HepG2 (cell line): ENCODE data around the gene AMPD2. TPM values are rescaled to one million over a fixed set of nuclear protein-coding genes. Genes with fewer than 3 reads are reported as not detected.

Experiments
- ATAC-seq: fragments of 200-7000 bp; cut with Tn5 transposase; 3 replicates; pipeline ENCODE4 v1.9.1; 2020; ENCODE audit warnings: mild to moderate bottlenecking, moderate library complexity
- BruUV-seq: library from RNA; stranded (reverse); fragments of 400-500 nt; replicated peaks from 2 replicates; lab custom pipeline; 2021; lab: Mats Ljungman, UMichigan
- CTCF ChIA-PET: fragments of 300-600 bp; formaldehyde crosslinking; extraction: SDS; loops from one replicate; lab custom pipeline; 2021; ENCODE audit warnings: low total read pairs, inconsistent platforms, low intra/inter-chr PET ratio; lab: Yijun Ruan, JAX
- POLR2A ChIA-PET: fragments of 350-600 bp; sonication (Branson Sonifier 250); formaldehyde crosslinking; loops from one replicate; lab custom pipeline; 2020; ENCODE audit warnings: antibody characterized with exemption, inconsistent platforms; lab: Yijun Ruan, JAX
- DNase-seq: peaks from one replicate; pipeline ENCODE4 v3.0.0-alpha.2; 2015; ENCODE audit warnings: low spot score
- FAIRE-seq: peaks from 3 replicates; lab custom pipeline; 2011; peaks lifted over from hg19 to GRCh38; lab: Jason Lieb, UNC
- H2AFZ ChIP-seq: one replicate; pipeline ENCODE4 v1.6.1; 2011; ENCODE audit warnings: low read length, inconsistent platforms
- H3K27ac ChIP-seq: fragments of 300-600 bp; 3 replicates; pipeline ENCODE4 v1.8.0; 2011; ENCODE audit warnings: mixed run types, mild to moderate bottlenecking, mixed read lengths, low read length, inconsistent platforms; ENCODE audit not compliant: insufficient read depth; ENCODE audit errors: extremely low read length
- H3K27me3 ChIP-seq, 2 experiments: fragments of 200-600 bp in 1 of 2; 2 replicates in 1 of 2; 3 replicates in 1 of 2; pipeline versions ENCODE4 v1.6.0 to v1.8.0; 2011; ENCODE audit warnings: low read length in 2 of 2, mild to moderate bottlenecking in 2 of 2, moderate library complexity in 2 of 2, inconsistent platforms in 1 of 2; ENCODE audit not compliant: insufficient read depth in 2 of 2, control insufficient read depth in 1 of 2
- H3K36me3 ChIP-seq, 2 experiments: fragments of 200-600 bp in 1 of 2; replicated peaks in 1 of 2; 2 replicates in 1 of 2; 3 replicates in 1 of 2; pipeline versions ENCODE4 v1.5.1 to v1.8.0; 2011; ENCODE audit warnings: low read length in 2 of 2, inconsistent platforms in 1 of 2; ENCODE audit not compliant: insufficient read depth in 2 of 2, control insufficient read depth in 1 of 2
- H3K4me1 ChIP-seq: 2 replicates; pipeline ENCODE4 v1.5.1; 2012; ENCODE audit warnings: low read length, inconsistent platforms; ENCODE audit not compliant: insufficient read depth
- H3K4me2 ChIP-seq: 2 replicates; pipeline ENCODE4 v1.6.0; 2011; ENCODE audit warnings: low read depth, low read length, inconsistent platforms
- H3K4me3 ChIP-seq, 3 experiments: fragments of 200-600 bp in 1 of 3; sonication (generic), shearing (Covaris generic) in 1 of 3; replicated peaks in 1 of 3; 2 replicates each; pipeline ENCODE4 v1.5.1; 2011 to 2016; ENCODE audit warnings: low read length in 3 of 3, inconsistent platforms in 2 of 3, low read depth in 2 of 3, mild to moderate bottlenecking in 2 of 3, control low read depth in 1 of 3, mixed read lengths in 1 of 3; ENCODE audit not compliant: insufficient read depth in 1 of 3
- H3K79me2 ChIP-seq: one replicate; pipeline ENCODE4 v1.6.1; 2011; ENCODE audit warnings: low read length, inconsistent platforms; ENCODE audit not compliant: insufficient read depth
- H3K9ac ChIP-seq: 2 replicates; pipeline ENCODE4 v1.6.0; 2011; ENCODE audit warnings: mild to moderate bottlenecking, low read depth, low read length, inconsistent platforms; ENCODE audit not compliant: insufficient read depth
- H3K9me3 ChIP-seq: 2 replicates; pipeline ENCODE4 v1.5.1; 2012; ENCODE audit warnings: mild to moderate bottlenecking, low read length
- H4K20me1 ChIP-seq: 2 replicates; pipeline ENCODE4 v1.6.0; 2011; ENCODE audit warnings: inconsistent platforms, mild to moderate bottlenecking, low read length, moderate library complexity; ENCODE audit not compliant: insufficient read depth
- KMT2A ChIP-seq: sonication (generic); formaldehyde crosslinking; IDR thresholded peaks from 2 replicates; pipeline ENCODE4 v1.4.0; 2020; ENCODE audit warnings: missing genetic modification reagents
- NCOR1 ChIP-seq: fragments of 200-600 bp; sonication (generic); IDR thresholded peaks from 2 replicates; pipeline ENCODE4 v1.7.0; 2017; ENCODE audit warnings: antibody characterized with exemption, low read length, borderline replicate concordance
- REST ChIP-seq, 2 experiments: IDR thresholded peaks; 2 replicates each; pipeline ENCODE4 v1.6.1; 2011 to 2012; ENCODE audit warnings: low read length in 2 of 2, borderline replicate concordance in 1 of 2, low read depth in 1 of 2, mild to moderate bottlenecking in 1 of 2, moderate library complexity in 1 of 2
- RFXANK ChIP-seq: IDR thresholded peaks from 2 replicates; pipeline ENCODE4 v1.6.1; 2016
- SAP130 ChIP-seq: IDR thresholded peaks from 2 replicates; pipeline ENCODE4 v1.6.1; 2016; ENCODE audit warnings: low read depth
- SNAI1 ChIP-seq: sonication (generic); formaldehyde crosslinking; IDR thresholded peaks from 2 replicates; pipeline ENCODE4 v1.5.0; 2020; ENCODE audit warnings: mild to moderate bottlenecking, missing genetic modification reagents, borderline replicate concordance
- ZBTB42 ChIP-seq: sonication (generic); formaldehyde crosslinking; IDR thresholded peaks from 2 replicates; pipeline ENCODE4 v1.5.0; 2020; ENCODE audit warnings: mild to moderate bottlenecking, missing genetic modification reagents
- ZHX2 ChIP-seq, 2 experiments: sonication (generic) in 1 of 2; formaldehyde crosslinking in 1 of 2; IDR thresholded peaks; 2 replicates each; pipeline versions ENCODE4 v1.6.1 to v1.9.0; 2014 to 2022; ENCODE audit warnings: antibody characterized with exemption in 1 of 2, borderline replicate concordance in 1 of 2, inconsistent platforms in 1 of 2, low read depth in 1 of 2, missing genetic modification reagents in 1 of 2
- ZNF644 ChIP-seq: IDR thresholded peaks from 2 replicates; pipeline ENCODE4 v1.6.1; 2016; ENCODE audit warnings: low read depth
- WGBS: methylation state at CpG from one replicate; pipeline ENCODE4 v1.1.6; 2017; ENCODE audit warnings: low lambda C conversion rate; 5-methylcytosine and 5-hydroxymethylcytosine counted together
- in situ Hi-C: cut with HindIII; loops from 2 replicates; pipeline ENCODE4 v1.10.0; 2017; ENCODE audit warnings: low pct_unique_long_range_greater_than_20kb; ENCODE audit not compliant: extremely low pct_ligation_motif_present
- intact Hi-C: fragments of 100-400 bp; cut with micrococcal nuclease; formaldehyde crosslinking; loops from one replicate; pipeline ENCODE4 v1.10.0; 2022; ENCODE audit not compliant: unreplicated experiment
- polyA plus RNA-seq, 8 experiments: library from polyadenylated mRNA; depleted of rRNA in 3 of 8; stranded (reverse) in 7 of 8; unstranded in 1 of 8; fragments of >200 nt; fragmentation: Illumina TruSeq in 4 of 8; extraction: Trizol in 4 of 8; gene quantifications; 2 replicates each; pipeline versions ENCODE4 v1.2.1 to v1.2.3, GENCODE V29; 2011 to 2016; ENCODE audit warnings: low read depth in 4 of 8, missing spikeins in 1 of 8, mixed read lengths in 1 of 8; ENCODE audit not compliant: insufficient read depth in 1 of 8
- total RNA-seq, 5 experiments: library from RNA; depleted of rRNA; stranded (reverse); fragments of >200 nt; fragmentation: Illumina TruSeq; extraction: Trizol; gene quantifications; 2 replicates each; pipeline ENCODE4 v1.2.3, GENCODE V29; 2016; ENCODE audit warnings: low read depth in 1 of 5

The AMPD2 gene
- total and polyA plus RNA-seq, 2 of the 13 experiments (the other 11 are each of a cell fraction or from before 2014, with no cell fraction given), result 62.3 to 82.0 TPM

GRCh38 chr1:109655615-109656519, 36.2 kb downstream of the AMPD2 start, which contains the start of gene GSTM4:
Gene GSTM4 (plus strand): TSS chr1:109656099. CDS start chr1:109656390, 291 bp downstream.
- in situ Hi-C loops (no loop called here), intact Hi-C loops (loop anchor here (5.0 kb wide), 1 partner anchor 116 kb away; no protein-coding TSS in a partner anchor)
- no peaks in the 10 kb centered on the region for H3K79me2 ChIP-seq
- ChIA-PET POLR2A (interaction anchor here (0.7 to 2.2 kb wide), 9 partner anchors 12 to 379 kb away, joined by 3 to 12 read pairs (median 3); partner anchors contain the start of genes EPS8L3, GNAI3, GSTM2 and STRIP1), CTCF (no interaction called here)
- DNase-seq (peak; percentile 59), ATAC-seq (peak; percentile 97), FAIRE-seq (peak; percentile 42)
- no peaks in the 10 kb centered on the region for H4K20me1 ChIP-seq
- TSS peak; percentile 82 for BruUV-seq
- H2AFZ ChIP-seq, result peak within 1 kb of the TSS; percentile 59
- under 1% methylated on average over 22 of the region's 54 CpGs for WGBS
- peak within 1 kb of the TSS; percentile 83 to 88 (median 86) for H3K4me3 ChIP-seq
- peak within 1 kb of the TSS; percentile 75 for H3K9ac ChIP-seq
- no peaks in the 10 kb centered on the region; a peak in 1 of 5 replicates for H3K36me3 ChIP-seq
- peak within 1 kb of the TSS; percentile 99 for H3K4me2 ChIP-seq
- no peaks in the 10 kb centered on the region for H3K9me3 ChIP-seq
- peaks cover 35% of the 10 kb centered on the region for H3K4me1 ChIP-seq
- peak within 1 kb of the TSS; percentile 59 for H3K27ac ChIP-seq
- H3K27me3 ChIP-seq, result 0 out of 5 replicates have a peak, but pooled peaks cover 0 to 4% of the 10 kb centered on the region in 2 experiments
- TF ChIP-seq NCOR1, result 0 out of 2 replicates have a peak, but pooled peaks have one; percentile 61
- TF ChIP-seq SNAI1, result peak; percentile 72; the same call in 1 of the 2 replicates
- peak in 1 of 2 experiments; percentile 37; a peak in 1 of 4 replicates for TF ChIP-seq REST (IDR thresholded peaks at IDR 0.05; ENCODE audit: borderline replicate concordance in 1 of 2, low read depth in 1 of 2, low read length in 2 of 2)
- TF ChIP-seq ZNF644 (CRISPR knock-in tag), result no peak
- TF ChIP-seq ZHX2 (IDR thresholded peaks at IDR 0.05; ENCODE audit: low read depth), result no peak
- no peak for TF ChIP-seq ZHX2 (CRISPR knock-in tag; IDR thresholded peaks at IDR 0.05; ENCODE audit: borderline replicate concordance)
- no peak for TF ChIP-seq RFXANK (CRISPR knock-in tag)
- TF ChIP-seq ZBTB42, result no peak
- TF ChIP-seq SAP130 (CRISPR knock-in tag), result peak; percentile 84
- TF ChIP-seq KMT2A (CRISPR knock-in tag), result peak; percentile 79; the same call in 1 of the 2 replicates
